Kidney epithelial cell (primary cell): Measurements from ENCODE around the gene CDADC1. TPM values are rescaled to one million over a fixed set of nuclear protein-coding genes. Genes with fewer than 3 reads are reported as not detected.

Experiments
- DNase-seq: peaks from one replicate; pipeline ENCODE4 v3.0.0-alpha.2; 2010; ENCODE audit warnings: low read depth
- H3K27me3 ChIP-seq: 2 replicates; pipeline ENCODE4 v1.6.0; 2011; ENCODE audit warnings: low read length; ENCODE audit not compliant: control insufficient read depth, insufficient read depth
- H3K36me3 ChIP-seq: 2 replicates; pipeline ENCODE4 v1.5.1; 2011; ENCODE audit warnings: low read length; ENCODE audit not compliant: control insufficient read depth, insufficient read depth
- H3K4me3 ChIP-seq: 2 replicates; pipeline ENCODE4 v1.5.1; 2011; ENCODE audit warnings: low read depth, mild to moderate bottlenecking, control low read depth, low read length
- total RNA-seq: library from RNA; depleted of rRNA; stranded (reverse); fragments of >200 nt; gene quantifications from 2 replicates; pipeline ENCODE4 v1.2.3, GENCODE V29; 2015
- TF ChIP-seq, protein P1 (sequence below): IDR thresholded peaks from 2 replicates; pipeline ENCODE4 v1.5.1; 2011; ENCODE audit warnings: mild to moderate bottlenecking, moderate library complexity, low read length, control low read depth, inconsistent platforms; ENCODE audit not compliant: insufficient read depth, poor library complexity, severe bottlenecking

The CDADC1 gene
- total RNA-seq, 1 donor from 2014 or later, result 7.6 TPM

DNA sequence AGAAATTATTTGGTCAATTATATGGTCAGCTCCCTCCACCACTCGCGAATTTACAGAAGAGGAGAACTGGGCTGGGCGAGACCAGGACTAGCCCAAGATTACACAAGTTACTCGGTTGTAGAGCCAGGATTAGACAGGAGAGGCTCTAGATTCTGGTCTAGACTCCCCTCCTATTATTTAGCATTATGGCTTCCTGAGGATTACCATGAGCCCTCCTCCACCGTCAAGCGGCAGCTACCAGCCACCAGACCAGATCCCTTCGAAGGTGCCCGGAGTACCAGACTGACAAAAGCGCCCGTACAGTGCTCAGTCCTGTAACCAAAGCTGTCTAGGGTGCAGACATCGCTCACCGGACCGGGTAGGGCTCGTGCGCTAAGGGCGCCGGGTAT lies 28.1 kb upstream of the CDADC1 start:
- DNase-seq, result no peak
- TF ChIP-seq, protein P1, sequence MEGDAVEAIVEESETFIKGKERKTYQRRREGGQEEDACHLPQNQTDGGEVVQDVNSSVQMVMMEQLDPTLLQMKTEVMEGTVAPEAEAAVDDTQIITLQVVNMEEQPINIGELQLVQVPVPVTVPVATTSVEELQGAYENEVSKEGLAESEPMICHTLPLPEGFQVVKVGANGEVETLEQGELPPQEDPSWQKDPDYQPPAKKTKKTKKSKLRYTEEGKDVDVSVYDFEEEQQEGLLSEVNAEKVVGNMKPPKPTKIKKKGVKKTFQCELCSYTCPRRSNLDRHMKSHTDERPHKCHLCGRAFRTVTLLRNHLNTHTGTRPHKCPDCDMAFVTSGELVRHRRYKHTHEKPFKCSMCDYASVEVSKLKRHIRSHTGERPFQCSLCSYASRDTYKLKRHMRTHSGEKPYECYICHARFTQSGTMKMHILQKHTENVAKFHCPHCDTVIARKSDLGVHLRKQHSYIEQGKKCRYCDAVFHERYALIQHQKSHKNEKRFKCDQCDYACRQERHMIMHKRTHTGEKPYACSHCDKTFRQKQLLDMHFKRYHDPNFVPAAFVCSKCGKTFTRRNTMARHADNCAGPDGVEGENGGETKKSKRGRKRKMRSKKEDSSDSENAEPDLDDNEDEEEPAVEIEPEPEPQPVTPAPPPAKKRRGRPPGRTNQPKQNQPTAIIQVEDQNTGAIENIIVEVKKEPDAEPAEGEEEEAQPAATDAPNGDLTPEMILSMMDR, result no peak
- Histone ChIP-seq H3K27me3 (peaks cover 51% of the 10 kb centered on the region), H3K36me3 (no peaks in the 10 kb centered on the region), H3K4me3 (no peak overlapping the region)

DNA sequence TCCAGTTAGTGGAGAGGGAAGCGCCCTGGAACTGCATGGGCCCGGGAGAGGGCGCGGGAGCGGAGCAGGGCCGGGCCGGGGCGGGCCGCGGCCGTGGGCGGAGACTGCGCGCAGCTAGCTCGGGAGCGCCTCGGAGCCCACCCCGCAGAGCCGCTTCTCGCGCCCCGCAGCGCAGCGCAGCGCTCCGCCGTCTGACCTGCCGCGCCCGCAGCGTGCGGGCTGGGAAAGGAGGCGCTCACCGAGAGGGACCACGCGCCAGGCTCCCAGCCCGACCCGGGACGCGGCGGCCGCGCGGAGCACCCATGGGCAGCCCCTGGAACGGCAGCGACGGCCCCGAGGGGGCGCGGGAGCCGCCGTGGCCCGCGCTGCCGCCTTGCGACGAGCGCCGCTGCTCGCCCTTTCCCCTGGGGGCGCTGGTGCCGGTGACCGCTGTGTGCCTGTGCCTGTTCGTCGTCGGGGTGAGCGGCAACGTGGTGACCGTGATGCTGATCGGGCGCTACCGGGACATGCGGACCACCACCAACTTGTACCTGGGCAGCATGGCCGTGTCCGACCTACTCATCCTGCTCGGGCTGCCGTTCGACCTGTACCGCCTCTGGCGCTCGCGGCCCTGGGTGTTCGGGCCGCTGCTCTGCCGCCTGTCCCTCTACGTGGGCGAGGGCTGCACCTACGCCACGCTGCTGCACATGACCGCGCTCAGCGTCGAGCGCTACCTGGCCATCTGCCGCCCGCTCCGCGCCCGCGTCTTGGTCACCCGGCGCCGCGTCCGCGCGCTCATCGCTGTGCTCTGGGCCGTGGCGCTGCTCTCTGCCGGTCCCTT lies 27.5 kb upstream of the CDADC1 start, which contains the start of gene MLNR:
Gene MLNR, plus strand, starts transcription at position 303 of the 820 bp plus-strand sequence. Its CDS starts 0 bp downstream, at position 303.
- peaks cover 51% of the 10 kb centered on the region for H3K27me3 ChIP-seq
- H3K4me3 ChIP-seq, result peak within 1 kb of the TSS; percentile 22
- H3K36me3 ChIP-seq, result no peaks in the 10 kb centered on the region
- TF ChIP-seq, protein P1, result no peak
- no peak for DNase-seq

DNA sequence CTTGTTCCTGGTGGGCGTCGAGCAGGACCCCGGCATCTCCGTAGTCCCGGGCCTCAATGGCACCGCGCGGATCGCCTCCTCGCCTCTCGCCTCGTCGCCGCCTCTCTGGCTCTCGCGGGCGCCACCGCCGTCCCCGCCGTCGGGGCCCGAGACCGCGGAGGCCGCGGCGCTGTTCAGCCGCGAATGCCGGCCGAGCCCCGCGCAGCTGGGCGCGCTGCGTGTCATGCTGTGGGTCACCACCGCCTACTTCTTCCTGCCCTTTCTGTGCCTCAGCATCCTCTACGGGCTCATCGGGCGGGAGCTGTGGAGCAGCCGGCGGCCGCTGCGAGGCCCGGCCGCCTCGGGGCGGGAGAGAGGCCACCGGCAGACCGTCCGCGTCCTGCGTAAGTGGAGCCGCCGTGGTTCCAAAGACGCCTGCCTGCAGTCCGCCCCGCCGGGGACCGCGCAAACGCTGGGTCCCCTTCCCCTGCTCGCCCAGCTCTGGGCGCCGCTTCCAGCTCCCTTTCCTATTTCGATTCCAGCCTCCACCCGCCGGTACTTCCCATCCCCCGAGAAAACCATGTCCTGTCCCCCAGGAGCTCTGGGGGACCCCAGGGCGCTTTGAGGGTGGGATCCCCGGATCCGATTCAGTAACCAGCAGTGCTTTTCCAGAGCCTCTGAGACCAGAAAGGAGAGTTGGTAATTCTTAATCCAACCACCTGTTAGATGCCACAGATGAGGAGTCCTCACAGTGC lies 26.7 kb upstream of the CDADC1 start:
- Histone ChIP-seq H3K27me3 (peaks cover 53% of the 10 kb centered on the region), H3K36me3 (no peaks in the 10 kb centered on the region), H3K4me3 (peak overlapping the region; percentile 22)
- no peak for DNase-seq
- TF ChIP-seq, protein P1, result no peak

DNA sequence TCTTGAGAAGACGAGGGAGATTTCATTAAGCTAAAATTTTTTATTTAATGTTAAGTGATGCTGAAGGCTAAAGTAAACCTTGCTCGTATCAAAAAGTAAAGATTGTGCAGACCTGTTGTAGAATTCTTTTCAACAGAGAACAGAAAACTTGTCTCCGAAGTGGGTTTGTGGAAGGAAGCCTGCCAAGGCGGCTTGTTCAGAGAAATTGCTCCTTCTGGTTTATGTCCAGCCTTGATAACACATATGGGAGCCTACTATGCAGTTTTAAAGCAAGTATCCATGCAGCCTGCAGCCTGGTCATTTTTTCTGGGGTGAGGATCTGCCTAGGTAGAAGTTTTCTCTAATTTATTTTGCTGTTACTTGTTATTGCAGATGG lies 26.1 kb upstream of the CDADC1 start:
- Histone ChIP-seq H3K36me3 (no peaks in the 10 kb centered on the region), H3K27me3 (peaks cover 53% of the 10 kb centered on the region), H3K4me3 (no peak overlapping the region)
- DNase-seq, result no peak
- TF ChIP-seq, protein P1, result no peak

DNA sequence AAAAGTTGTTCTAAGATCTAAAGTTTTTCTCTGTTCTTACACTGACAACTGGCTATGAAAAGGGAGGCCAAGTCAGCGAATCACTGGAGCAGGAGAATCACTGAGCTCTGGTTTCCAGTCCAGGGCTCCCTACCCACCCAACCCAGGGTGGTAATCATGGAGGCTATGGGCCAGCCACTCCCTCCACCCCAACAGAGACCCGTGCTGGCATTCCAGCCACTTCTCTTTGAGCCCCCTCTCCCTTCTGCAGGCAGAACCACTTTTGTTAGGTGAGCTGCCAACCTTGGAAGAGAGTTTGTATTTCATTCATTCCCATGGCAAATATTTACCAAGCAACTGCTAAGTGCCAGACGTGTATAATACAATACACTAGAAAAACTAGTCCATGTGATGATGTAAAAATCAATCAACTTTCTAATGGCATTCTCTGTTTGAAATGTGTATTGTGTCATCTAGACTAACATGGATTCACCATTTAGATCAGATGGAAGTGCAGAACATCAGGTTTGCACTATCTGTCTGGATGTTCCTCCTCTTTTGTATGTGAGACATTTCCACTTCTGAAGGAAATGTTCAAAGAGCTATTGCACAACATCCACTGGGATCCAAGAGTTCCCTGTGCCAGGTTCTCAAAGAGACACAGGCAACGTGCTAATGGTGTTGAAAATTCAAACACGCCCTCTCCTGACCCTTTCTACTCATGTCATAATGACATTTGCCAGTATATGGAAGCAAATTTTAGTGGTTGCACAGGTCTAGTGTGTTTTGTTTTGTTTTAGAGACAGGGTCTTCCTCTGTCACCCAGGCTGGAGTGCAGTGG lies 22.3 kb upstream of the CDADC1 start:
- DNase-seq, result no peak
- TF ChIP-seq, protein P1, result no peak
- Histone ChIP-seq H3K27me3 (peaks cover 28% of the 10 kb centered on the region), H3K4me3 (no peak overlapping the region), H3K36me3 (no peaks in the 10 kb centered on the region)
